ENCODE measurements around the gene ZNF775.

Gene ZNF775

DNA sequence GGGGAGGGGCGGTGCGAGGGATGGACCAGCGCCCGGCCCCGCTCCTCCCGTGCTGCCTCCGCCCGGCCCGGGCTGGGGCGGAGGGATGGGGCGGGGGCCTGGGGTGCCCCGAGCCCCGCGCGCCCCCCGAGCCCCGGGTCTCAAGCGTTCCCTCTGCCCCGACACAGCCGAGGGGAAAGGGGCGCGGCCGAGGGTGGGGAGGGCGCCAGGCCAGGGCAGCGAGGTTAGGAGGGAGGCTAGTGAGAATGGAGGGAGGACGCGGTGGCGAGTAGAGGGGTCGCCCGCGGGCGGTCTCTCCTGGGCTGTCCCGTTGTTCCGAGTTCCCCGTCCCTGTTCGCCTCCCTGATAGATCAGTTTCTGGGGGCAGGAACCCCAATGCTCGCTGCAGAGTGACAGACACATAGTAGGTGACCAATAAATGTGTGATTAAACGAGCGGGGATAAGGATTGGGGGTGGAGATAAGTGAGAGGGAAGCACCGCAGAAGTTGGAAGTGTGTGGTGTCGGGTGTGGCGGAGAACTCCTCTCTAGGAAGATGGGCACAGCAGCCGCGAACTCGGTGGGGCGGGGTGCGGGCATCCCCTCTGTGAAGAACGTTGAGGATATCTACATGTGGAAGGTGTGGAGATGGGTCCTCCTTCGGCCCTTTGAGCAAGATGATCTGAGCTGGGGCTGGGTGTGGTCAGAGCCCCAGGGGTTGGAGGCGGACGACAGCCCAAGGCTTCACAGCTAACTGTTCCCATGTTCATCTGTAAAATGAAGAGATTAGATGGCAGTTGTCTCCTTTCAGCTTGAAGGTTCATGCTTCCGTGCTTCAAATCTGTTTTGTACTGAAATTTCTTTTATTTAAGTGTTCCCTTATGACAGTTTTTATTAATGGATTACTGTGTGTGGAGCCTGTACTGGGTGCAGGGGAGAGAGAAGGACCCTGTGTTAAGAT lies 580 bp downstream of the ZNF775 start:
- Histone ChIP-seq H3K9me3 (ENCODE audit: severe bottlenecking) (no peaks in the 10 kb centered on the region), H3K27ac (peak overlapping the region; percentile 99), H3K27me3 (ENCODE audit: insufficient read depth, low read depth, severe bottlenecking) (no peaks in the 10 kb centered on the region), H3K4me3 (ENCODE audit: low read depth, low read length) (peak overlapping the region; percentile 92), H3K36me3 (peaks cover 6% of the 10 kb centered on the region)
- no peak for TF ChIP-seq CTCF (IDR thresholded peaks at IDR 0.05; ENCODE audit: low read depth, low read length)
- DNase-seq = no peak

- Histone ChIP-seq H3K9me3 (ENCODE audit: severe bottlenecking) (no peaks in the 10 kb centered on the region), H3K27me3 (ENCODE audit: insufficient read depth, low read depth, severe bottlenecking) (no peaks in the 10 kb centered on the region), H3K27ac (peak overlapping the region; percentile 99), H3K4me3 (ENCODE audit: low read depth, low read length) (peak overlapping the region; percentile 92), H3K36me3 (no peaks in the 10 kb centered on the region; the same call in 1 of the 2 replicates)
- no peak for DNase-seq
- no peak for TF ChIP-seq CTCF (IDR thresholded peaks at IDR 0.05; ENCODE audit: low read depth, low read length)
Measured at GRCh38 chr7:150380463-150380862, 1.3 kb downstream of the ZNF775 start.

DNA sequence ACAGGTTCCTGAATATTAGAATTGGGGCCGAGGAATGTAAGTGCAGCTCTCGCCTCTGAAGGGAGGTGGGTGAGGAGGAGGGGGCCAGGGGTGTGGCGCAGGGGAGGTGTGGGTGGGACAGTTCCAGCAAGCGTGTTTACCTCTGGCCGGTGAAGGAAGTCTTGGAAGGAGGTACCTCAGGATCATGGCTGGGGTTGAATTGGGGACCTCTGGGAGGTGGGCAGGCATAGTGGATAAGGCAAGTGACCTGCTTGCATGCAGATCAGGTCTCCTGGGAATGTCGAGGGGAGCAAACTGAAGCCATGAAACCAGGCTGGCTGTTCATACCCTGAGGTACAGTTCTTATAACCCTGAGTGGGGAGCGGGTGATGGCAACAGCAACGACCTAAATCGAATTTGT lies 2.0 kb downstream of the ZNF775 start:
- TF ChIP-seq CTCF (IDR thresholded peaks at IDR 0.05; ENCODE audit: low read depth, low read length) = no peak
- H3K9me3 ChIP-seq (ENCODE audit: severe bottlenecking) = no peaks in the 10 kb centered on the region
- no peak overlapping the region for H3K4me3 ChIP-seq (ENCODE audit: low read depth, low read length)
- no peaks in the 10 kb centered on the region for H3K27me3 ChIP-seq (ENCODE audit: insufficient read depth, low read depth, severe bottlenecking)
- no peak overlapping the region for H3K27ac ChIP-seq
- H3K36me3 ChIP-seq = no peaks in the 10 kb centered on the region; the same call in 1 of the 2 replicates
- no peak for DNase-seq

GRCh38 chr7:150381785-150382122 lies 2.6 kb downstream of the ZNF775 start:
- H3K27ac ChIP-seq = peak overlapping the region; percentile 82; the same call in 1 of the 2 replicates
- H3K9me3 ChIP-seq (ENCODE audit: severe bottlenecking) = no peaks in the 10 kb centered on the region
- H3K36me3 ChIP-seq = no peaks in the 10 kb centered on the region; the same call in 1 of the 2 replicates
- H3K27me3 ChIP-seq (ENCODE audit: insufficient read depth, low read depth, severe bottlenecking) = no peaks in the 10 kb centered on the region
- no peak for TF ChIP-seq CTCF (IDR thresholded peaks at IDR 0.05; ENCODE audit: low read depth, low read length)
- no peak for DNase-seq
- H3K4me3 ChIP-seq (ENCODE audit: low read depth, low read length) = no peak overlapping the region

DNA sequence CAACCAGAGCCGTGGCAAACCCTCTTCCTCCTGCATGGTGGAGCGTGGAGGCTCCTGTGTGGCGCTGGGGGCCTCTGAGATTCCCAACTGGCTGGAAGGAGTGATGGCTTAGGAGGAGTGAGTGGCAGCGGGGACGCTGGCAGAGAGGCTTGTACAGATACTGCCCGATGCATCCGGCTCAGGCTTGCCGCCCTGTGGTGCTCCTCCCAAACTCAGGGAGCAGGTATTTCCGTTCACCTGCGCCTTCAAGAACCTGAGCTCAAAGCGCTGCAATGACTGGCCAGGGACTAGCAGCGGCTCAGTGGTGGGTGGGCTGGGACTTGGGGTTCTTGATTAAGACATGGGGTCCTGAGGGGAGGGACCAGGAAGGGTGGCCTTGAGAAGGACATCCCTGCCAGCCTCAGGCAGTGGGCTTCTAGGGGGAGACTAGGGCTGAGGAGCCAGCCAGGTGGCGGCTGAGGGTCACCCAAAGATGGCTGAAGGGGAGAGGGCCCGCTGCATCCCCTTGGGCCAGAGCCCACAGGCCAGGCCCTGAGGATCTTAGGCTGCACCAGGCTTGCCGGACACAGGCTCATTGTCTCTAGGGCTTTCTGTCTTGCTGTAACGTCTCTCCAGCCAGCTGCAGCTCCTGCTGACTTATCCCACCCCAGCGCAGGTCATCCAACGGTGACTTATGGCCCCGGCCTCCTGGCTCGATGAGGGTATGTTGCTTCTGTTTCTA lies 3.2 kb downstream of the ZNF775 start:
- Histone ChIP-seq H3K9me3 (ENCODE audit: severe bottlenecking) (no peaks in the 10 kb centered on the region), H3K27me3 (ENCODE audit: insufficient read depth, low read depth, severe bottlenecking) (no peaks in the 10 kb centered on the region), H3K36me3 (no peaks in the 10 kb centered on the region; the same call in 1 of the 2 replicates), H3K27ac (peak overlapping the region; percentile 82), H3K4me3 (ENCODE audit: low read depth, low read length) (no peak overlapping the region)
- TF ChIP-seq CTCF (IDR thresholded peaks at IDR 0.05; ENCODE audit: low read depth, low read length) = no peak
- DNase-seq = no peak

Data from WERI-Rb-1 (cell line).